ENCODE measurements around the gene C8G. TPM values are rescaled to one million over a fixed set of nuclear protein-coding genes. Genes with fewer than 3 reads are reported as not detected.

Gene C8G
- total RNA-seq, 1 experiment from 2014 or later, result 2.9 TPM

GRCh38 chr9:136952321-136952850, 7.3 kb downstream of the C8G start:
- TF ChIP-seq TCF7L2 (IDR thresholded peaks at IDR 0.05; ENCODE audit: low read depth, low read length), result no peak
- TF ChIP-seq REST (IDR thresholded peaks at IDR 0.05; ENCODE audit: insufficient read depth in 1 of 2, low read depth in 2 of 2, low read length in 1 of 2), result no peak
- no peak for TF ChIP-seq CTCF (IDR thresholded peaks at IDR 0.05)
- no peak for TF ChIP-seq SIN3A (IDR thresholded peaks at IDR 0.05; ENCODE audit: borderline replicate concordance, insufficient read depth, low read depth, low read length)
- TF ChIP-seq POLR2AphosphoS5 (IDR thresholded peaks at IDR 0.05; ENCODE audit: low read depth, low read length), result no peak
- H3K27ac ChIP-seq (ENCODE audit: low read length), result no peak overlapping the region
- DNase-seq (ENCODE audit: low read depth, low spot score) (no peak), ATAC-seq (no peak)
- POLR2A ChIA-PET, result no interaction called here
- H3K4me3 ChIP-seq (ENCODE audit: low read depth in 2 of 2, low read length in 2 of 2), result no peak overlapping the region
- intact Hi-C loops (cut with micrococcal nuclease; ENCODE audit: unreplicated experiment), result no loop called here
- no peaks in the 10 kb centered on the region for H3K27me3 ChIP-seq (ENCODE audit: control insufficient read depth, insufficient read depth, low read length)
- CTCF ChIA-PET, result interaction anchor here (0.6 kb wide), 1 partner anchor 12 kb away, joined by 8 read pairs; no protein-coding TSS in a partner anchor
- H3K9me3 ChIP-seq (ENCODE audit: control insufficient read depth, insufficient read depth, low read depth, low read length), result no peaks in the 10 kb centered on the region
- H3K36me3 ChIP-seq (ENCODE audit: control insufficient read depth, insufficient read depth, low read length), result no peaks in the 10 kb centered on the region; the same call in 1 of the 2 replicates
- BruUV-seq (replicated peaks), result no TSS peak
- in situ Hi-C loops (cut with HindIII; ENCODE audit: low pct_unique_long_range_greater_than_20kb, low sequenced_read_pairs), result no loop called here
- H3K4me1 ChIP-seq (ENCODE audit: control insufficient read depth, insufficient read depth, low read length), result peaks cover 15% of the 10 kb centered on the region

DNA sequence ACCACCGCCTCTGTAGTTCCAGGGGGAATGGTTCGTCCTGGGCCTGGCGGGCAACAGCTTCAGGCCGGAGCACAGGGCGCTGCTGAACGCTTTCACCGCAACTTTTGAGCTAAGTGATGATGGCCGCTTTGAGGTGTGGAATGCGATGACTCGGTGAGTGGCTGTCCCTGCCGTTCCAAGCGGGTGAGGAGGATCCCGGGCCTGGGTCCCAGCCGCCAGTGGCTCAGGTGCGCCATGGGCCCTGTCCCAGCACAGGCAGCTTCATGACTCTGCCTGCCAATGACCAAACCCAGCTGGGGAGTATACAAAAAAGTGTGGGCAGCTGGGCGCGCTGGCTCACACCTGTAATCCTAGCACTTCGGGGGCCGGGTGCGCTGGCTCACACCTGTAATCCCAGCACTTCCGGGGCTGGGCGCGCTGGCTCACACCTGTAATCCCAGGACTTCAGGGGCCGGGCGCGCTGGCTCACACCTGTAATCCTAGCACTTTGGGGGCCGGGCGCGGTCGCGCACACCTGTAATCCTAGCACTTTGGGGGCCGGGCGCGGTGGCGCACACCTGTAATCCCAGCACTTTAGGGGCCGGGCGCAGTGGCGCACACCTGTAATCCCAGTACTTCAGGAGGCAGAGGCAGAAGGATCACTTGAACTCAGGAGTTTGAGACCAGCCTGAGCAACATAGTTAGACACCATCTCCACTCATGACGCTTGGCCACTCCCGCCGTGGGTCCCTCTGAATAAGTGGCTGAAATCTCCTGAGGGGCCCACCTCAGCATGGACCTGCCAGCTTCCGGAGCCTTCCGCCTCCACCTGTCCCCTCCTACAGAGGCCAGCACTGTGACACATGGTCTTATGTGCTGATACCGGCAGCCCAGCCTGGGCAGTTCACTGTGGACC, 8.1 kb downstream of the C8G start:
- Histone ChIP-seq H3K4me3 (ENCODE audit: low read depth in 2 of 2, low read length in 2 of 2) (no peak overlapping the region), H3K27ac (ENCODE audit: low read length) (no peak overlapping the region), H3K4me1 (ENCODE audit: control insufficient read depth, insufficient read depth, low read length) (peaks cover 8% of the 10 kb centered on the region), H3K9me3 (ENCODE audit: control insufficient read depth, insufficient read depth, low read depth, low read length) (no peaks in the 10 kb centered on the region), H3K36me3 (ENCODE audit: control insufficient read depth, insufficient read depth, low read length) (no peaks in the 10 kb centered on the region; the same call in 1 of the 2 replicates), H3K27me3 (ENCODE audit: control insufficient read depth, insufficient read depth, low read length) (no peaks in the 10 kb centered on the region)
- CTCF ChIA-PET, result interaction anchor here (0.6 kb wide), 1 partner anchor 12 kb away, joined by 8 read pairs; no protein-coding TSS in a partner anchor
- in situ Hi-C loops (cut with HindIII; ENCODE audit: low pct_unique_long_range_greater_than_20kb, low sequenced_read_pairs) (no loop called here), intact Hi-C loops (cut with micrococcal nuclease; ENCODE audit: unreplicated experiment) (no loop called here)
- no peak for TF ChIP-seq CTCF (IDR thresholded peaks at IDR 0.05)
- TF ChIP-seq REST (IDR thresholded peaks at IDR 0.05; ENCODE audit: insufficient read depth in 1 of 2, low read depth in 2 of 2, low read length in 1 of 2), result no peak
- no peak for TF ChIP-seq SIN3A (IDR thresholded peaks at IDR 0.05; ENCODE audit: borderline replicate concordance, insufficient read depth, low read depth, low read length)
- TF ChIP-seq POLR2AphosphoS5 (IDR thresholded peaks at IDR 0.05; ENCODE audit: low read depth, low read length), result no peak
- no peak for TF ChIP-seq TCF7L2 (IDR thresholded peaks at IDR 0.05; ENCODE audit: low read depth, low read length)
- no peak for ATAC-seq
- no peak for DNase-seq (ENCODE audit: low read depth, low spot score)
- POLR2A ChIA-PET, result no interaction called here
- no TSS peak for BruUV-seq (replicated peaks)
